ENCODE measurements around the gene SPA17.

Gene SPA17

GRCh38 chr11:124673333-124674167 is at the start of gene SPA17, which contains the start of gene SIAE:
TSS of gene SPA17 (plus strand) at chr11:124673904. CDS start at chr11:124675265, 1,361 bp downstream.
TSS of gene SIAE (minus strand) at chr11:124673739. CDS start at chr11:124673708, 31 bp downstream.
- peak within 1 kb of the TSS; percentile 94 to 96 for H3K9ac ChIP-seq (ENCODE audit: low read depth in 1 of 2, low read length in 2 of 2)
- H3K36me3 ChIP-seq (ENCODE audit: control insufficient read depth in 2 of 2, insufficient read depth in 2 of 2, low read length in 2 of 2) = no peaks in the 10 kb centered on the region
- H3K27me3 ChIP-seq (ENCODE audit: control insufficient read depth in 2 of 2, insufficient read depth in 2 of 2, low read length in 2 of 2) = no peaks in the 10 kb centered on the region
- peak within 1 kb of the TSS; percentile 86 to 90 for H3K4me3 ChIP-seq (ENCODE audit: low read length in 2 of 2)
- H3K27ac ChIP-seq (ENCODE audit: low read depth in 2 of 2, low read length in 2 of 2) = peak within 1 kb of the TSS; percentile 94
- H3K4me1 ChIP-seq (ENCODE audit: control insufficient read depth in 2 of 2, insufficient read depth in 2 of 2, low read length in 2 of 2) = peaks cover 3 to 31% of the 10 kb centered on the region in 2 donors
- H3K9me3 ChIP-seq (ENCODE audit: control insufficient read depth in 2 of 2, low read length in 2 of 2) = no peaks in the 10 kb centered on the region

- no peaks in the 10 kb centered on the region for H3K27me3 ChIP-seq (ENCODE audit: control insufficient read depth in 2 of 2, insufficient read depth in 2 of 2, low read length in 2 of 2)
- H3K4me1 ChIP-seq (ENCODE audit: control insufficient read depth in 2 of 2, insufficient read depth in 2 of 2, low read length in 2 of 2) = peaks cover 7 to 11% of the 10 kb centered on the region in 2 donors
- H3K4me3 ChIP-seq (ENCODE audit: low read length in 2 of 2) = no peak overlapping the region
- no peaks in the 10 kb centered on the region for H3K9me3 ChIP-seq (ENCODE audit: control insufficient read depth in 2 of 2, low read length in 2 of 2)
- H3K36me3 ChIP-seq (ENCODE audit: control insufficient read depth in 2 of 2, insufficient read depth in 2 of 2, low read length in 2 of 2) = peaks cover 37 to 39% of the 10 kb centered on the region in 2 donors
- H3K9ac ChIP-seq (ENCODE audit: low read depth in 1 of 2, low read length in 2 of 2) = no peak overlapping the region
- no peak overlapping the region for H3K27ac ChIP-seq (ENCODE audit: low read depth in 2 of 2, low read length in 2 of 2)
These were observed 48.1 kb upstream of the SPA17 start for GRCh38 chr11:124625504-124626168.

- H3K4me1 ChIP-seq (ENCODE audit: control insufficient read depth in 2 of 2, insufficient read depth in 2 of 2, low read length in 2 of 2) = peaks cover 7 to 8% of the 10 kb centered on the region in 2 donors
- H3K27ac ChIP-seq (ENCODE audit: low read depth in 2 of 2, low read length in 2 of 2) = no peak overlapping the region
- no peaks in the 10 kb centered on the region for H3K27me3 ChIP-seq (ENCODE audit: control insufficient read depth in 2 of 2, insufficient read depth in 2 of 2, low read length in 2 of 2)
- no peaks in the 10 kb centered on the region for H3K9me3 ChIP-seq (ENCODE audit: control insufficient read depth in 2 of 2, low read length in 2 of 2)
- H3K4me3 ChIP-seq (ENCODE audit: low read length in 2 of 2) = no peak overlapping the region
- no peak overlapping the region for H3K9ac ChIP-seq (ENCODE audit: low read depth in 1 of 2, low read length in 2 of 2)
- H3K36me3 ChIP-seq (ENCODE audit: control insufficient read depth in 2 of 2, insufficient read depth in 2 of 2, low read length in 2 of 2) = peaks cover 52 to 56% of the 10 kb centered on the region in 2 donors
These were observed 46.2 kb upstream of the SPA17 start for GRCh38 chr11:124627546-124627945.

DNA sequence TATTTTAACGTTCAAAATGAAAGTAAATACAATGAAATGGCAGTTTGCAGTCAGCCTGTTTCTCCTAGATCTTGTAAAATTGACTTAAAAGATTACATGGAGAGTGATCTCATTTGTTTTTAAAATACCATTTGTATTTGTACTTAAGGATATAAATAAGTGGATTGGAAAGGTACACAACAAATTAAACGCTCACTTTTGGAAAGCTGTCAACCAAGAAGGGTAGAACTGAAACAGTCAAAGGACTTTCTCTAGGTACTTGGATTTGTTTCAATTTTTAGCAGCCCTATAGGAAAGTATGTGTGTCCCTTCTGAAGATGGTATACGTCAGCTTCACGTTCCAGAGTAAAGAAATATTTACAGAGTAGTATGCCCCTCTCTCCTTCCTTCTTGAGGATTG is 43.7 kb upstream of the SPA17 start:
- no peak overlapping the region for H3K27ac ChIP-seq (ENCODE audit: low read depth in 2 of 2, low read length in 2 of 2)
- H3K4me1 ChIP-seq (ENCODE audit: control insufficient read depth in 2 of 2, insufficient read depth in 2 of 2, low read length in 2 of 2) = no peaks in the 10 kb centered on the region
- peaks cover 63 to 72% of the 10 kb centered on the region in 2 donors for H3K36me3 ChIP-seq (ENCODE audit: control insufficient read depth in 2 of 2, insufficient read depth in 2 of 2, low read length in 2 of 2)
- H3K4me3 ChIP-seq (ENCODE audit: low read length in 2 of 2) = no peak overlapping the region
- no peaks in the 10 kb centered on the region for H3K27me3 ChIP-seq (ENCODE audit: control insufficient read depth in 2 of 2, insufficient read depth in 2 of 2, low read length in 2 of 2)
- H3K9ac ChIP-seq (ENCODE audit: low read depth in 1 of 2, low read length in 2 of 2) = no peak overlapping the region
- H3K9me3 ChIP-seq (ENCODE audit: control insufficient read depth in 2 of 2, low read length in 2 of 2) = no peaks in the 10 kb centered on the region

- Histone ChIP-seq H3K4me3 (ENCODE audit: low read length in 2 of 2) (no peak overlapping the region), H3K9me3 (ENCODE audit: control insufficient read depth in 2 of 2, low read length in 2 of 2) (no peaks in the 10 kb centered on the region), H3K27me3 (ENCODE audit: control insufficient read depth in 2 of 2, insufficient read depth in 2 of 2, low read length in 2 of 2) (no peaks in the 10 kb centered on the region), H3K27ac (ENCODE audit: low read depth in 2 of 2, low read length in 2 of 2) (no peak overlapping the region), H3K4me1 (ENCODE audit: control insufficient read depth in 2 of 2, insufficient read depth in 2 of 2, low read length in 2 of 2) (no peaks in the 10 kb centered on the region), H3K36me3 (ENCODE audit: control insufficient read depth in 2 of 2, insufficient read depth in 2 of 2, low read length in 2 of 2) (peaks cover 62 to 72% of the 10 kb centered on the region in 2 donors), H3K9ac (ENCODE audit: low read depth in 1 of 2, low read length in 2 of 2) (no peak overlapping the region)
These were observed 40.3 kb upstream of the SPA17 start for GRCh38 chr11:124633355-124633754.

GRCh38 chr11:124635932-124636331 is 37.8 kb upstream of the SPA17 start:
- Histone ChIP-seq H3K36me3 (ENCODE audit: control insufficient read depth in 2 of 2, insufficient read depth in 2 of 2, low read length in 2 of 2) (peaks cover 67 to 74% of the 10 kb centered on the region in 2 donors), H3K9ac (ENCODE audit: low read depth in 1 of 2, low read length in 2 of 2) (no peak overlapping the region), H3K9me3 (ENCODE audit: control insufficient read depth in 2 of 2, low read length in 2 of 2) (no peaks in the 10 kb centered on the region), H3K27ac (ENCODE audit: low read depth in 2 of 2, low read length in 2 of 2) (no peak overlapping the region), H3K4me1 (ENCODE audit: control insufficient read depth in 2 of 2, insufficient read depth in 2 of 2, low read length in 2 of 2) (no peaks in the 10 kb centered on the region), H3K4me3 (ENCODE audit: low read length in 2 of 2) (no peak overlapping the region), H3K27me3 (ENCODE audit: control insufficient read depth in 2 of 2, insufficient read depth in 2 of 2, low read length in 2 of 2) (no peaks in the 10 kb centered on the region)

- H3K27ac ChIP-seq (ENCODE audit: low read depth in 2 of 2, low read length in 2 of 2) = no peak overlapping the region
- H3K9me3 ChIP-seq (ENCODE audit: control insufficient read depth in 2 of 2, low read length in 2 of 2) = no peaks in the 10 kb centered on the region
- no peaks in the 10 kb centered on the region for H3K4me1 ChIP-seq (ENCODE audit: control insufficient read depth in 2 of 2, insufficient read depth in 2 of 2, low read length in 2 of 2)
- peaks cover 54 to 60% of the 10 kb centered on the region in 2 donors for H3K36me3 ChIP-seq (ENCODE audit: control insufficient read depth in 2 of 2, insufficient read depth in 2 of 2, low read length in 2 of 2)
- H3K27me3 ChIP-seq (ENCODE audit: control insufficient read depth in 2 of 2, insufficient read depth in 2 of 2, low read length in 2 of 2) = no peaks in the 10 kb centered on the region
- no peak overlapping the region for H3K4me3 ChIP-seq (ENCODE audit: low read length in 2 of 2)
- H3K9ac ChIP-seq (ENCODE audit: low read depth in 1 of 2, low read length in 2 of 2) = no peak overlapping the region
These were observed 35.2 kb upstream of the SPA17 start for GRCh38 chr11:124638500-124638899.

GRCh38 chr11:124639186-124639585 is 34.5 kb upstream of the SPA17 start:
- no peak overlapping the region for H3K9ac ChIP-seq (ENCODE audit: low read depth in 1 of 2, low read length in 2 of 2)

DNA sequence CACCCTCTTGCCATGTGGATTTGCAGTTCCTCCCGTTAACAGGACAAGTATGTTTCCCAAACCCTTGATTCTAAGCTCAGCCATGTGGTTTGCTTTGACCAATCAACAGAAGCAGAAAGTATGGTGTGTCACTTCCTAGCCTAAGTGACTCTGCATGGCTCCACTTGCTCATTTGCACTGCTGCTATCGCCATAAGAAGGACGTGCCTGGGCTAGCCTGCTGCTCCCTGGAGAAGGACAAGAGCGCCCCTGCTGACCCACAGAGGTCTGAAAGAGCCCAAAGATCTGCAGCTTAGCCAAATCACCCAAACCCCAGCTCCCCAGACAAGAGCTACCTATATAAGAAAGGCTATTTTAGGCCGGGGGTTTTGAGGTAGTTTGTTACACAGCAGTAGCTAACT is 33.0 kb upstream of the SPA17 start:
- no peaks in the 10 kb centered on the region for H3K27me3 ChIP-seq (ENCODE audit: control insufficient read depth in 2 of 2, insufficient read depth in 2 of 2, low read length in 2 of 2)
- no peaks in the 10 kb centered on the region for H3K9me3 ChIP-seq (ENCODE audit: control insufficient read depth in 2 of 2, low read length in 2 of 2)
- H3K4me1 ChIP-seq (ENCODE audit: control insufficient read depth in 2 of 2, insufficient read depth in 2 of 2, low read length in 2 of 2) = peaks cover 0 to 4% of the 10 kb centered on the region in 2 donors
- no peak overlapping the region for H3K27ac ChIP-seq (ENCODE audit: low read depth in 2 of 2, low read length in 2 of 2)
- peaks cover 47 to 48% of the 10 kb centered on the region in 2 donors for H3K36me3 ChIP-seq (ENCODE audit: control insufficient read depth in 2 of 2, insufficient read depth in 2 of 2, low read length in 2 of 2)
- no peak overlapping the region for H3K9ac ChIP-seq (ENCODE audit: low read depth in 1 of 2, low read length in 2 of 2)
- H3K4me3 ChIP-seq (ENCODE audit: low read length in 2 of 2) = no peak overlapping the region

More at GRCh38 chr11:124639186-124639585, 34.5 kb upstream of the SPA17 start:
- Histone ChIP-seq H3K36me3 (ENCODE audit: control insufficient read depth in 2 of 2, insufficient read depth in 2 of 2, low read length in 2 of 2) (peaks cover 54 to 58% of the 10 kb centered on the region in 2 donors), H3K27me3 (ENCODE audit: control insufficient read depth in 2 of 2, insufficient read depth in 2 of 2, low read length in 2 of 2) (no peaks in the 10 kb centered on the region), H3K4me3 (ENCODE audit: low read length in 2 of 2) (no peak overlapping the region), H3K27ac (ENCODE audit: low read depth in 2 of 2, low read length in 2 of 2) (no peak overlapping the region), H3K4me1 (ENCODE audit: control insufficient read depth in 2 of 2, insufficient read depth in 2 of 2, low read length in 2 of 2) (no peaks in the 10 kb centered on the region), H3K9me3 (ENCODE audit: control insufficient read depth in 2 of 2, low read length in 2 of 2) (no peaks in the 10 kb centered on the region)

DNA sequence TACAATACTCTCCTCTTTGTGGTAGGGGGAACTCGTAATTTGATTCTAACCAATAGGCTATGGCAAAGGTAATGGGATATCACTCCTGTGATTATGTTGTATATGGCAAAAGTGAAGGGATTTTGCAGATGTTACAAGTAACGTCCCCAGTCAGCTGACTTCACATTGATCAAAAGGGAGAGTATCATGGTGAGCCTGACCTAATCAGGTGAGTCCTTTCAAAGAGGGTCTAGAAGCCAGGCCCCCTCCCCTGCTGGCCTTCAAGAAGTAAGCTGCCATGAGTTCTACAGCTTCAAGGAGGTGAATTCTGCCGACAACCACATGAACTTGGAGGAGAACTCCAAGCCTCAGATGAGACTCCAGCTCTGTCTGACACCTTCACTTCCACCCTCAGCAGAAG is 31.1 kb upstream of the SPA17 start:
- Histone ChIP-seq H3K4me1 (ENCODE audit: control insufficient read depth in 2 of 2, insufficient read depth in 2 of 2, low read length in 2 of 2) (peaks cover 0 to 4% of the 10 kb centered on the region in 2 donors), H3K9me3 (ENCODE audit: control insufficient read depth in 2 of 2, low read length in 2 of 2) (no peaks in the 10 kb centered on the region), H3K9ac (ENCODE audit: low read depth in 1 of 2, low read length in 2 of 2) (no peak overlapping the region), H3K36me3 (ENCODE audit: control insufficient read depth in 2 of 2, insufficient read depth in 2 of 2, low read length in 2 of 2) (peaks cover 38 to 39% of the 10 kb centered on the region in 2 donors), H3K27me3 (ENCODE audit: control insufficient read depth in 2 of 2, insufficient read depth in 2 of 2, low read length in 2 of 2) (no peaks in the 10 kb centered on the region), H3K27ac (ENCODE audit: low read depth in 2 of 2, low read length in 2 of 2) (no peak overlapping the region), H3K4me3 (ENCODE audit: low read length in 2 of 2) (no peak overlapping the region)

All from mucosa of rectum (tissue), 2 donors.